ENCODE measurements around the gene NUP153.
"Not testable (repeated sequence)": the region's sequence is repeated elsewhere in the genome, so short reads cannot be mapped to it uniquely, and the experiment has no call there.

Gene NUP153

DNA sequence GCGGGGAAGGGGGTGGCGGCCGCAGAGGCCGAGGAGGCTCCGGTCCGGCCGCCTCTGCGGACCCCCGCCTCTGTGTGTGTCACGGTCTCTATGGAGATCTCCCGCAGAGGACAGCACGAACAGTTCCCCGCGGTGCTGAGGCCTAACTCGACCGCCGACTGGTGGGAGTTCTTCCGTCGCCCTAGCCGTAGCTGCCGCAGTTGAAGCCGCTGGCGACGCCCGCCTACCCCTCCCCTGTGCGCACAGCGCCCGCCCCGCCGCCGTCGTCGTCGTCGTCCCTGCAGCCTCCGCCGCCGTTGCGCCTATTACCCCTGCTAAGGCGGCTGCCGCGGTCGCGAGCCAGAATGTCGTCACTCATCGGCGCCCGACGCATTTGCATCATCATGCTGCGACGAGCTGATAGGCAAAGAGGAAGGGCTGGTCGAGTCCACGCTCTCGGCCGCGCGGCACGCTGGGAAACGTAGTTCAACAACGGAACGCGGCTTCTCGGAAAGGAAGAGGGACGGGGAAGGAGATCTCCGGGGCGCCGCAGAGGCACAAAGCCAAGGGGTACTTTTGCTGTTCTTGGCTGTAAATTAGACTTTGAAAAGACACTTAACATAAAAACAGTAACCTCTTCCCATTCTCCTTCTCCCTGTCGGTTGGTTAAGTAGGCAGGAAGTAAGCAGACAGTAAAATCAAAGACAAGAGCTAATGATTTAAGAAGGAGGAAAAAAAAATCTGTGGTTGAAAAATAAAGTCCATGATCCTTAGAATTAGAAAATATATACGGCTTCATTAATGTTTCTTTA lies at the start of gene NUP153:
NUP153 (minus strand) TSS at position 346 of the 791 bp plus-strand sequence. CDS start 538 bp downstream, outside the sequence.
- DNase-seq: peak; percentile 98

GRCh38 chr6:17754254-17754653 lies 47.5 kb upstream of the NUP153 start:
- DNase-seq: no peak

DNA sequence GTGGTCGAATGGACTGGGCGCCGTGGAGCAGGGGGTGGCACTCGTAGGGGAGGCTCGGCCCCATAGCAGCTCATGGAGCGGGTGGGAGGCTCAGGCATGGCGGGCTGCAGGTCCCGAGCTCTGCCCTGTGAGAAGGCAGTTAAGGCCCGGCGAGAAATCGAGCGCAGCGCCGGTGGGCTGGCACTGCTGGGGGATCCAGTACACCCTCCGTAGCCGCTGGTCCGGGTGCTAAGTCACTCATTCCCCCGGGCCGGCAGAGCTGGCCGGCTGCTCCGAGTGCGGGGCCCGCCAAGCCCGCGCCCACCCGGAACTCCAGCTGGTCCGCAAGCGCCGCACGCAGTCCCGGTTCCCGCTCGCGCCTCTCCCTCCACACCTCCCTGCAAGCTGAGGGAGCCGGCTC lies 38.6 kb upstream of the NUP153 start:
- not testable (repeated sequence) for DNase-seq

DNA sequence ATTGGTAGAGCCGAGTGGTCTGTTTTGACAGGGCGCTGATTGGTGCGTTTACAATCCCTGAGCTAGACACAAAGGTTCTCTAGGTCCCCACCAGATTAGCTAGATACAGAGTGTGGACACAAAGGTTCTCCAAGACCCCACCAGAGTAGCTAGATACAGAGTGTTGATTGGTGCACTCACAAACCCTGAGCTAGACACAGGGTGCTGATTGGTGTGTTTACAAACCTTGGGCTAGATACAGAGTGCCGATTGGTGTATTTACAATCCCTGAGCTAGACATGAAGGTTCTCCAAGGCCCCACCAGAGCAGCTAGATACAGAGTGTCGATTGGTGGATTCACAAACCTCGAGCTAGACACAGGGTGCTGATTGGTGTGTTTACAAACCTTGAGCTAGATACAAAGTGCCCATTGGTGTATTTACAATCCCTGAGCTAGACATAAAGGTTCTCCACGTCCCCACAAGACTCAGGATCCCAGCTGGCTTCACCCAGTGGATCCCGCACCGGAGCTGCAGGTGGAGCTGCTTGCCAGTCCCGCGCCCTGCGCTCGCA lies 38.1 kb upstream of the NUP153 start:
- not testable (repeated sequence) for DNase-seq

GRCh38 chr6:17744019-17744756 lies 37.5 kb upstream of the NUP153 start:
- no peak for DNase-seq

DNA sequence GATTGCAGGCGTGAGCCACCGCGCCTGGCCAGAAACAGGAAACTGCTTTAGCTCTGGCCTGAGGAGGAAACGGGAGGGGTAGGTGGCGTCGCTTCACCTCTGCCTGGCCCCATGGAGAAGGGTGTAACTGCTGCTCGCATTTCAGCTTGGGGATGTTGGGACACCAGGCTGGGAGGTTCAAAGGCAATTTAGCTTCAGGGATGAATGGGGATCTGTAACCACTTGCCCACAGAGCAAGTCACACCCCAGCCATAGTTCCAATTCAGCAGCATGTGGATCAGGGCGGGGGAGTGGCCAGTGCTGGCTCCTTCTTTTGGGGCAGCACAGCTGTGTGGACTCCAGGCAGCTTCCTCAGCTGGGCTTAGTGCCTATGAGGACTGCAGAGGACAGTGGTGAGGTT lies 34.8 kb upstream of the NUP153 start:
- DNase-seq: no peak

GRCh38 chr6:17740559-17741220 lies 34.0 kb upstream of the NUP153 start:
- DNase-seq: no peak

DNA sequence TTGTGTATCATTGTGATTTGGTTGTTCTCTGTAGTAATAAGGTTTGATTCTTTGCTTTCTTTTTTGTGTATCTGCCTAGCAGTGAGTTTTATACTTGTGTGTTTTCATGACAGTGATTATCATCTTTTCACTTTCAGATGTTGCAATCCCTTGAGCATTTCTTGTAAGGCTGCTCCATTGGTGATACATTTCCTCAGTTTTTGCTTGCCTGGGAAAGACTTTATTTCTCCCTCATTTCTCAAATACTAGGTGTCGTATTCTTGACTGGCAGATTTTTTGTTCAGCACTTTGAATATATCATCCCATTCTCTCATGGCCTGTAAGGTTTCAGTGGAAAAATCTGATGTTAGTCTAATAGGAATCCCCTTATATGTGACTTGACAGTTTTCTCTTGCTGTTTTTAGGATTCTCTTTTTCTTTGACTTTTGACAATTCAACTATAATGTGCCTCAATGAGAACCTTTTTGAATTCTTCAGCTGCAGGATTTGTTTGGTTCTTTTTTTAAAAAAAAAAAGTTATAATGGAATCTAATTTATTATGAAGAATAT lies 31.1 kb upstream of the NUP153 start:
- DNase-seq: no peak

GRCh38 chr6:17735311-17735710 lies 28.6 kb upstream of the NUP153 start:
- not testable (repeated sequence) for DNase-seq

DNA sequence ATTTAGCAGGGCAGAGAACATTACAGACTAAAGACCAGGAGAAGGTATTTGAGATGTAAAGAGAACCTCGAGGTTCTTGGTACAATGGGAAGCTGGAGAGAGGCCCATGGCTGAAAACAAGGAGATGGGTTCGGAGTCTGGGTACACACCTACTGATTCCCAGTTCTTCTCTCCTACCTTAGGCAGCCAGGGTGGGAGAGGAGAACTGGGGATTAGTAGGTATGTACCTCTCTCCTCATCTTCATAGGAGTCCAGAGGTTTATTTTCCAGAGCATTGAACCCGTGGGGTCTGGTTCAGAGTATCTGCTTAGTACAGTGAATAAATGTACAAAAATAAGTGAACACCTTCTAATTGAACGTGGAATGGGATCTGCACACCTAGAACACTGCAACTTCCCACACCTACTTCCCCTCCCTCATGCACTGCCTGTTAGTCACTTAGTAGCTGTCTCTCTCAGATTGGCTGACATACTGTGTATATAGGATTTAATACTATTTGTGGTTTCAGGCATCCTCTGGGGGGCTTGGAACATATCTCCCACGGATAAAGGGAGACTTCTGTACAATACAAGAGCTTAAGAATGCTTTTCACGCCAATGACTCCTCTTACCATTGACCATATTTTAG lies 23.5 kb upstream of the NUP153 start:
- no peak for DNase-seq

- DNase-seq: no peak
Observed at GRCh38 chr6:17729223-17730077, 22.7 kb upstream of the NUP153 start.

GRCh38 chr6:17728551-17729222 lies 22.0 kb upstream of the NUP153 start:
- no peak for DNase-seq

- peak; percentile 79 for DNase-seq
Observed at GRCh38 chr6:17725083-17725482, 18.4 kb upstream of the NUP153 start.

- no peak for DNase-seq
Observed at GRCh38 chr6:17724341-17724740, 17.6 kb upstream of the NUP153 start.

- no peak for DNase-seq
Observed at GRCh38 chr6:17721671-17722070, 14.9 kb upstream of the NUP153 start.

GRCh38 chr6:17719323-17720041 lies 12.8 kb upstream of the NUP153 start:
- DNase-seq: no peak

DNA sequence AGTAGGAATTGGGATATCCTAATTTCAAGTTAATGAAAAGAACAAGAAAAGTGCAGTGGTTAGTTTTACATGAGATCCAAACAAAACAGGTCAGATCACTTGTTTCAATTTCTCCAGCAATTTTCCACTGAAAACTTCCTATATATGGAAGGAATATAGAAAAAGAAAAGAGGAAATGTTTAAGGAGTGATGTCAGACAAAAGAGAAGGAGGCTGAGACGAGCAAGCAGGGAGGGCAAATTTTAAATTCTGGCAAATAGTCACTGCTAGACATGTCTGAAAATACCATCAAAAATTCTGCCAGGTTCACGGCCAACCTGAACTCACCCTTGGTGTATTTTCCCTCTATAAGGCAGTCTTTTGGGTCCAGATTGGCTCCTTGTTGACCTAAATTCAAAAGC lies 9.5 kb upstream of the NUP153 start:
- DNase-seq: no peak

GRCh38 chr6:17714879-17715851 lies 8.4 kb upstream of the NUP153 start:
- no peak for DNase-seq

- DNase-seq: no peak
Observed at GRCh38 chr6:17714177-17714576, 7.5 kb upstream of the NUP153 start.

All from COR-L47 (cell line).